SU-DHL-6 (cell line): Measurements from ENCODE around the gene ZNHIT3.

Experiments
- CTCF ChIP-seq: fragments of 200-600 bp; sonication (generic); IDR thresholded peaks from one replicate; pipeline ENCODE4 v1.5.1; 2017; ENCODE audit warnings: antibody characterized with exemption, mild to moderate bottlenecking, low read length, moderate library complexity; ENCODE audit not compliant: insufficient read depth, poor library complexity, severe bottlenecking
- EZH2phosphoT487 ChIP-seq: fragments of 200-600 bp; sonication (generic), shearing (Covaris generic); conservative IDR thresholded peaks from 2 replicates; pipeline ENCODE4 v1.6.1; 2018; ENCODE audit warnings: mild to moderate bottlenecking, antibody characterized with exemption, low read length, moderate library complexity, mixed read lengths

GRCh38 chr17:36474571-36474970 is 11.9 kb upstream of the ZNHIT3 start:
- TF ChIP-seq CTCF: no peak
- TF ChIP-seq EZH2phosphoT487: no peak
